Dedifferentiated amniotic fluid mesenchymal stem cell (primary cell): ENCODE results near the gene KRT6B.
"Not testable (repeated sequence)": the region's sequence is repeated elsewhere in the genome, so short reads cannot be mapped to it uniquely, and the experiment has no call there.

ENCODE experiments used
- DNase-seq: peaks from one replicate; pipeline ENCODE4 v3.0.0-alpha.2; 2016; ENCODE audit errors: extremely low spot score

Gene KRT6B

DNA sequence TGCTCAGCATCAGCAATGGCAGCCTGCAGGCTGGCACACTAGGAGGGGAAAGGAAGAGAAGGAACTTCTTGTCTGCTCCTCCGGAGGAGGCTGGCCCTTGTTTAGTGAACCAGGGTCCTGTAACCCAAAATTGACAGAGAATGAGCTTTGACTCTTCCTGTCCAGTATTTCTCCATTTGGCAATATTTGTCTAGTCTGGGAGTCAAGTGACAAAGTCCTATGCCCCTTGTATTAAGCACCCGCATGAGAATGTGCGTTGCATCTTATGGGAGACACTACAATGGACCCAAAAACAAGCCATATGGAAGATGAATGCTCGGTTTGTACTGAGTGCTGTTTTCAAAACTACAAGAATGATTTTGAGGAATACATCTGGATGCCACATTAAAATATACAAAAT lies 17.9 kb upstream of the KRT6B start:
- no peak for DNase-seq

DNA sequence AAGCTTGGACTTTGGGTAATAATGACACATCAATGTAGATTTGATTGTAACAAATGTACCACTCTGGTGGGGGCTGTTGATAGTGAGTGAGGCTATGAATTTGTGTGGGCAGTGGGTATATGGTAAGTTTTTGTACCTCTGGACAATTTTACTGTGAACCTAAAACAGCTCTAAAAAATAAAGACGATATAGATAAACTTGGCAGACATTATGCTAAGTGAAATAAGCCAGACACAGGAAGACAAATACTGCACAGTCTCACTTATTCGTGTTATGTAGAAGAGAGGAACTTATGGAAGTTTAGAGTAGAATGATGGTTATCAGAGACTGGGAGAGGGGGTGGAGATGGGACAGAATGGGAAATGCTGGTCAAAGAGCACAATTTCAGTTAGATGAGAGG lies 13.0 kb upstream of the KRT6B start:
- DNase-seq: no peak

DNA sequence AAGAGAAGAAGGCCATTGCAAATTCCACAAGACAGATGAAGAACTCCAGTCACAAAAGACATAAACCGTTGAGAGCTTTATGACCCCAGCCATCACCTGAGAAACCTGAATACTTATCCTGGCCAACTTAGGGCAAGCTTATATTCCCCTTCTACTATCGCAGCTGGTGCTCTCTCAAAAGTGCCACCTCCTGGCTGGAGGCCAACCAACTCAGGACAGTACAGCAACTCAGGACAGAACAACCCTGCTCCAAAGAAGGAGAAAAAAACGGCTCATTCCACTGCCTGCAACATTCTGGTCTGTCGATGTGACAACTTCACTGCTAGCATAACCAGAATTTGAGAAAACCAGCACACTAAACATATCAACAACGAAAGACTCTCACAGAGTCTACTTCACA lies 9.7 kb upstream of the KRT6B start:
- DNase-seq: no peak

DNA sequence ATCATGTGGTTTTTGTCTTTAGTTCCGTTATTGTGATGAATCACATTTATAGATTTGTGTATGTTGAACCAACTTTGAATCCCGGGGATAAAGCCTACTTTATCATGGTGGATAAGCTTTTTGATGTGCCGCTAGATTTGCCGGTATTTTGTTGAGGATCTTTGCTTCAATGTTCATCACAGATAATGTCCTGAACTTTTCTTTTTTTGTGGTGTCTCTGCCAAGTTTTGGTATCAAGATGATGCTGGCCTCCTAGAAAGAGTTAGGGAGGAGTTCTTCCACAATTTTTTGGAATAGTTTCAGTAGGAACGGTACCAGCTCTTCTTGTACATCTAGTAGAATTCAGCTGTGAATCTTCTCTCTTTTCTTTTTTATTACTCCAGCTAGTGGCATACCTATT lies 6.9 kb upstream of the KRT6B start:
- DNase-seq: no peak

DNA sequence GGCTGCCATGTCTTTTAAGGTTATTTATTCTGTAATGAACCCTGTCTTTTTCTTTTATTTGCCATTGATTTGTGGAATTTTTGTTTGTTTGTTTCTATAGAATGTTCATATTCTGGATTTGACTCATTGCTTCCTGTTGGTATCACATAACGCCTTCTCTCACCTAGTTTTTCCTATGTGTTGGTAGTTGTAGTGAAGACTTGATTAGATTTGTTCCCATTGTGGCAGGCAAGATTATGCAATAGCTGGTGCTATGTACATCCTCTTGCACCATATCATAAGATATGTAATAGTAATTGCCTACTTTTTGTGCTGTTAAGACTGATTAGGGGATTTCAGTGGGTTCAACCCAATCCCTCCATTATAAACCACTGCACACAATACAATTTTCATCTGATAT lies 3.9 kb upstream of the KRT6B start:
- no peak for DNase-seq

DNA sequence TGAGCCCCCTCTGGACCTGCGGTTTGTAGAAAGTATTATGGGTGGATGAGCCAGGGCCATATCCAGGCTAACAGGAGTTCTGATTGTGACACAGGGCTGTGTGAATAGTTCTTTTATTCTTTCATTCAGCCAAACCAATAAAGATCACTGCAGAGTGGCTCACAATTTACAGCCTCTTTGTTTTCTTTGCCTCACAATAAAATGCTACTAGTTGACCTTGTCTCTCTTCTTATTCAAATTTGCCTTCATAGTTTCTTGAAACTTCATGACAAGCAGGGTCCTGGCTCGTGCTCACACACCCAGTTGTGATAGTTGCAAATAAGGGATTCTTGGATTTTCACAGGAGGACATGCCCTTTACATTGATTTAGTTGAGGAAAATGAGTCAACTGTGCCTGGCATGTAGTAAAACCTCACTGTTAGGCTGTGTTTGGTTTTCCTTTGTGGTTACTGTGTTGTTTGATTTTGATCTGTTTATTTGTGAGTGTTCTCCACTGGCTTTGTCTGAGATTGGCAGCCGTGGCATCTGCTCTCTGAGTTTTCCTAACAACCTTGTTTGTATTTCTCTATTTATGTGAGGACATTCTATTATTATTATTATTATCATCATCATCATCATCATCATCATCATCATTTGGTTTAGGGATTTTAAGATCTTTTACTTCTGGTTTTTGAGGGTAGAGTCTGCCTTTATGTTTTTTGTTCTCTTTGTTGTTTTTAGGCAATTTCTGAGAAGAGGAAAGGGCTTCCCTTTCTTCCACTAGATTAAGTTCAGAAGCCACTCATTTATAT lies 2.7 kb upstream of the KRT6B start:
- DNase-seq: no peak

DNA sequence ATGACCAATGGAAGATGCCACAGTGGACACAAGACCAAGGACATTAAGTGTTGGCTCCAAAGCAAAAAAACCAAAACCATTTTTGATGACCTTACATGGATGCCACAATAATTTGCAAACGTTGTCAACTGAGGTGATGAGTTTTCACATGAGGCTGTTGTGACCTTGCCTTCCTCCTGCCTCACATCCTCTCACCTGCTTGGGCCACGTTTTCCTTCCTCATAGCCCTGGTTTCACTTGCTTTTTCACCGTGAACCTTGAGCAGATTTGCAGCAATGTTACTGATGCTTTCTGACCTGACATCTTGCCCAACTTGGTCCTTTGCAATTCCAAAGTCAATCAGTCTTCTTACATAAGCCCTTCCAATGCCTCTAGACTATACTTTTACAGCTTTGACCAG lies 3.7 kb downstream of the KRT6B start:
- no peak for DNase-seq

DNA sequence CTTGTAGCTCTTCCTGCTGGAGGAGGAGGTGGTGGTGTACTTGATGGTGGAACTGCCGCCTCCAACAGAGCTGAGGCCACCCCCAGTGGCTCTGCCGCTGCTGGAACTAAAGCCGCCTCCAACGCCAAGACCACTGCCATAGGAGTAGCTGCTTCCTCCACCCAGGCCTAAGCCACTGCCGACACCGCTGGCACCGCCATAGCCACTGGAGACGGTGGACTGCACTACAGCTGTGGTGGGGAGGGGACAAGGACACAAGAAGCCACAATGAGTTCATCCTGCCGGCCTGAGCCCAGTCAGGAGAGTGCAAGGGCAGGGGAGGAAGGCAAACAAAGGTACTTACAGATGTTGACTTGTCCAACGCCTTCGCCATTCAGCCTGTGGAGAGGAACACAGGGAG lies 4.8 kb downstream of the KRT6B start:
- not testable (repeated sequence) for DNase-seq

DNA sequence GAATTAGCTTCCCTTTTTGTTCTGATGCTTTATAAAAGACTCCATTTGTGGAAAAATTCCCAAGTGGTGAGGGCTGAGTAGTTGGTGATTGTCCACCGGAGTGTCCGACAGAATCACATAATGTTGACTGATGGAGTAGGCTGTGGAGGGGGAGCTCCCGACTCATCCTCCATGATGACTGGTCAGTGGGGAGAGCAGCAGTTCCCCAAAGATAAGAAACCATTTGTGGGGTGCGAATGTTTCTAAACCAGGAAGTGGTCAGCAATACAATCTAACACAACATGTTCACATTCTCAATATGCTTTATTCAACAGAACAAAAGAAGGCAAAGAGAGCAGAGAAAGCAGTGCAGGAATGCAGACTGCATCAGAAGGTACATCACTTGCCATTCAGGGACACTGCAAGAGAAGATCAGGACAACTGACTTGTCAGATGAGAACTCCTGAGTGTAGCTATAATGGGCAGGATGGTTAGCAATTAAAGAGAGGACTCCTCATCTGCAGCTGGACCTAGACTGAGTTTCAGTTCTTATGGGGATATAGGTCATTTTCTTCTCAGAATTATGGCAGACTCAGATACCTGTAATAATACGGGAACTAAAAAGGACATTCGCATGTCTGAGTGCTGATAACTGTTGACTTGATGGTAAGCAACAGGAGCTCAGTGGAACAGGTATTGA lies 5.4 kb downstream of the KRT6B start:
- DNase-seq: no peak

DNA sequence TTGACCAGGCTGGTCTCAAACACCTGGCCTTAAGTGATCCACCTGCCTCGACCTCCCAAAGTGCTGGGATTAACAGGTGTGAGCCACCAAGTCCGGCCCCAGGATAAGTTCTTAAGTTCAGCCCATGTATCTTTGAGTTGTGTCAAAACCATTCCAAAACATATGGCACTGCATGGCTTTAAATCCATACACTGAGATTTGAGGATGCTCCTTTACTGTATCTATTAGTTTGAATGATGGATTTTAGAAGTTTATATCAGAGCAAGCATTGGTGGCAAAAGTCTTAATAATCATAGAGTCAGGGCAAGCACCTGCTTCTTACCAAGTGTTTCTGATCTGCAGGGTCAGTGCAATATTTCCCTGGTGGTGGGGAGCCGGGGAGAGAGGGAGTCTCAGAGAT lies 6.1 kb downstream of the KRT6B start:
- DNase-seq: no peak

DNA sequence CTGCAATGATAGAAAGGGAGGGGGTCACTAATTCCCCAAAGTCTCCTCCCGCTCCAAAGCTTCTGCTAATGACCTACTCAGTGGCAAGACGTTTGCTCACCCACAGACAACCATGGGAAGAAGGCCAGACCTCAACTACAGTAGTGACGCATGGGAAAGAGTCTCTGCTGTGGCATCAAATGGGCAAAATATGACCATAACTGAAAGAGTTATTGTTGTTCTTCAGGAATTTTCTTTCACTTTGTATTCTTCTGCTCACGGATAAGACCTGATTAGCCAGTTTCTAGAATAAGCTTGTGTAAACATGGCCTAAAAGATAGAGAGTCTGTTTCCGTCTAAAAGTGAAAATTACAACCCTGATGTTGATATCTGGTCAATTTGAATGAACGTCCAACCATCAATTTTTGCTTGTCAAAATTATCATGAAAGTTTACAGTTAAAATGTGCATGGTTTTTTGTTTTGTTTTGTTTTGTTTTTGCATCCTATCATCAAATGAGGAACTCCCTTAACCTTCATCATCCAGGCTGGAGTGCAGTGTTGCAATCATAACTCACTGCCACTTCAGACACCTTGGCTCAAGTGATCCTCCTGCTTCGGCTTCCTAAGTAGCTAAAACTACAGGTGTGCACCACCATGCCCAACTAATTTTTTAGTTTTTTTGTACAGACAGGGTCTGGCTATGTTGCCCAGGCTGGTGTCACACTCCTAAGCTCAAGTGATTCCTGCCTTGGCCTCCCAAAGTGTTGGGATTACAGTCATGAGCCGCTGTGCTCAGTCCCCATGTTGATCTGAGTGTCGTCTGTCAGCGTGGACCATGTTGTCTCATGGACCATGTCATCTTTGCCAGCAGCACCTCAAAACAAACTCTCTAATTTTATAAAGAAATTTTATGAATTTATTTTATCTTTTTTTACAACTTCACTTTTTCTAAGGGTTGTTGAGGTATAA lies 7.0 kb downstream of the KRT6B start:
- no peak for DNase-seq

DNA sequence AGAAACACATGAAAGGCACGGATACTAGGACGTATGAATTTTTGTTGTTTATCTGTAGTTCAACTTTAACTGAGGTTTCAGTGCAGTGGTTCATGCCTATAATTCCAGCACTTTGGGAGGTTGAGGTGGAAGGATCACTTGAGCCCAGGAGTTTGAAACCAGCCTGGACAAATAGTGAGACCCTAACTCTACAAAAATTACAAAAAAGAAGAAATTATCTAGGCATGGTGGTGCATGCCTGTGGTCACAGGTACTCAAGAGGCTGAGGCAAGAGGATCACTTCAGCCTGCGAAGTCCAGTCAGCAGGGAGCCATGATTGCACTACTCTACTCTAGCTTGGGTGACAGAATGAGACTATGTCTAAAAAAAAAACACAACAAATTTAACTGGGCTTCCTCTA lies 8.0 kb downstream of the KRT6B start:
- no peak for DNase-seq

DNA sequence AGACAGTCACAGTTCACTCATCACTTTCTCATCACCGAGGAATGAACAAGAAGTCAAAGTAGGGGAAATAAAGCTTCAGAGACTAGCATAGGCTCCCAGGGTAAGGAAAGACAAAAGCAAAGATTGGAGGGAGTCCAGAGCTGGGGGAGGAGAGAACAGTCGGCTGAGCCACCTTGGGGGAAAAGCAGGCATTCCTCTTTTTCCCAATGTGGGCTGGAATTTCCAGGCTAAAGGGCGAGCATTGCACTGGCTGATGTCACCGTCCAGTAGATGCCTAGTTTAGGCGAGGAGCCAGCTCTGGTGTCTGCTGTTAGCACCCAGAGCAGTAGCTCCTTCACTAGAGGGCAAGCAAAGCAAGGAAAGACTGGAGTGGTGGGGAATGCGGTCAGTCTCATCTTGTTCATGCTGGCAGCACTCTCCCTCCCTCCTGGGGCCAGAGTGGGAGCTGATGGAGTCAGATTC lies 9.3 kb downstream of the KRT6B start:
- no peak for DNase-seq

DNA sequence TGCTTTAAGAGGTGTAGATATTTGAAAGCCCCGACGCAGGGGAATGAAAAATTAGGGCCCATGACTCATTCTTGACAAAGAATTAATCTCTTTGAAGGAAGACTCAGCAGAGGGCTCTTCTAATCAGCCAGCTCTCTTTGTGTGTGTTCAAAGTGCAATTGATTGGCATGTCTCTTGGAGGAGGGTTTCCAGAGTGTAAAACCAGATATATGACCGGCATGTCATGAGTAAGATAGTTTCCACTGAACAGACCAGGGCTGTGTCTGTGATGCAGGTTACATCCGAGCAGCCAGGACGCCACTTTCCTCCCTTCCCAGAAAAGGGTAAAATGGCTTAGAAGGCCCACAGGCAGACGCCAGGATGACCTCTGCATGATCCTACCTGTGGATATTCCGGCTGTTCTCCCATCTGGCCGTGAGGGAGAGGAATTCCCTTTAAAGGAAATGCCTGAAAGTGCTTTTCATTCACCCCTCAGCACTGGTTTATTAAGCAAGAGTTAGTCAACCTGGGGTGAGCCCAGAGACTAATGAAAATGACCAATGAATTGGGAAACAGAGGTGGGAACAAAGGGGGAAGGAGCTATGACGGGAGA lies 10.5 kb downstream of the KRT6B start:
- no peak for DNase-seq

DNA sequence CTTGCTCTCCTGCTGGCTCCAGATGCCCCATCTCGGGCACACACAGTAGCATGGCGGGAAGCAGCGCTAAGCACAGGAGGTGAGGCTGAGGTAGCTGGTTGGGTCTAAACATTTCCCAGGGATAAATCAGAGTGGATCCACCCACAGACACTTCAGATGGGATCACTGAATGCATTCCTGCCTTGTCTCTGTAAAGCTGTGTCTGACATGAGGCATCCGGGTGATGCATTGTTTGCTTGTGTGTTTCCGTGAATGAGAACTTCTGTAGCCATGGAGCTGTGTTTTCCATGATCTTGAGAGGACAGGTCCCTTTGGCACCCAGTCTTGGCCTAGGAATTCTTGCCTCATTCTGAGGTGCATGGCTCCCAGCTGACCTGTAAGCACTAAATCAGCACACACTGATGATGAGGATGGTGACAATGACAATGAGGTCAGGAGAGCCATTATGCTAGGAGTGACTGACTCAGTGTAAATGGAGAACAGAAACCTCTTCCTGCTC lies 11.1 kb downstream of the KRT6B start:
- no peak for DNase-seq

DNA sequence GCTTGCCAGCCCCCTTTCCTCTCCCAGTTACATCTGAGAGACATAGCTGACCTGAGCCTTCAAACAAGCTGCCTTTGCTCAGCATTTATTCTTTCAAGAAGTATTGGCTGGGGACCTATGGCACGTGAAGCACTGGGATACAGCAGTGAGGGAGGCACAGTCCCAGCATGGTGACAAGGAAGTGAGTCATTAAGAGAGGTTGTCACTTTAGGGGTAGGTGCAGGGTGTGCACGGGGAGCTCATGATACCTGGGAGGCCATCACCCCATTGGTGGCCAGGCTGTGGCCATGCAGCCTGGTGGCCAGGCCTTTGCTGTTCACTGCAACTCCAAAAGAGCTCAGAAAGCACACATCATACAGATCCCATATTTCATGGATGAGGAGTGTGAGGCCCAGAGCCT lies 12.1 kb downstream of the KRT6B start:
- no peak for DNase-seq

DNA sequence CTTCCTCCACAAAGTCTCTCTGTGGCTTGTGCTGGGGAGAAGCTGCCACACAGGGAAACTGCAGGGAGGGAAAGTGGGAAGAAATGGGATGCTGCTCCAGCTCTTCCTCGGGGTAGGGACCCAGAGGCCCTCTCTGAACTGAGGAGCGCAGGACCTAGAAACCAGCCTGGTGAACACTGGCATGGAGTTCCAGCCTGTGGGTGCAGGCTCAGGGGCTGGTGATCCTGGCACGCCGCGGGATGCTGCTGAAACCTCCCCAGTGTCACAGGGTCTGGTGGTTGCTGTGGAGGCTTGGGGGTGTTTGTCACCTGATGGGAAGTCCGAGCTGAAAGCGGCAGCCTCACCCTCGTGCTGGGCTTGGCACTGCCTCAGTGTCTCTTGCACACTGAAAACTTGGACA lies 12.5 kb downstream of the KRT6B start:
- no peak for DNase-seq

DNA sequence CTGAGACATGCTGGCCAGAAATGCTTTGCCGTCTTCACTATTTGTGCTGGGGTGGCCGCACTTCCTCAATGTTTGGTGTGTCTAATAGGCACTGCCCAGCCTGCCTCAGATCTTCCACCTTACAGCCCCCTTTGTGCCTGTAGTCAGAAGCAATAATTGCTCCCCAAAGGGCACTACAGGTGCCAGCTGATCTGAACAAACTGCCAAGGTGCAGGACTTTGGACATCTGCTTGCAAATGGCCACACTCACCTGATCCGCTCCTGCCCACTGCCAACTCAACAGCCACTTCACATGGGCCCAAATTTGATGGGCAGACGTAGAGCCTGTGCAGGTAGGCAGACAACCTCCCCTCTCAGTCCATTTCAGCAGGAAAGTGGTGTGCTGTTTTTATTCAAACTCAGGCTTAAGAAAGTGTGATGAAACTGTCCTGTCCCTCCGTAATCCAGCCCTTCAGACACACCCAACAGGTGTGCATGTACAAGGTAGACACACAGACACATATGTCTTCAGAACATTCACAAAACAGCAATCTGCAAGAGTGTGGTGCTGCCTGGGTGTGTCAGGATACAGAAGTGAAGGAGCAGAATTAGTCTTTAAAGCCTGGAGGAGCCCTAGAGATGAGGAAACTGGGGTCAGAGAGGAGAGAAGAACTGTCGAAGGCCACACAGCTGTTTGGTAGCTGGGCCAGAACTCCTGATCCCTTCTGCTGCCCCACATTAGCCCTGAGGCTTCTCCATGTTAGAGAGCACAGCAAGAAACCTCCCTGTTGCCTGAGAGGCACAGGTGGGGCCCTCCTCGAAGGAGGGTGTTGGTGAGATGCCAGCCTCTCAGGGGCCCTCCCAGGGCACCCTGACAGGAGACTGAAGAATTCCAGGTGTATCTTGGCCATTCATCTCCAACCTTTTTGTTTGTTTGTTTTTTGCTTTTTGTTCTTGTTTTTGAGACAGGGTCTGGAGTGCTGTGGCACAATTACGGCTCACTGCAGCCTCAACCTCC lies 13.3 kb downstream of the KRT6B start:
- no peak for DNase-seq

DNA sequence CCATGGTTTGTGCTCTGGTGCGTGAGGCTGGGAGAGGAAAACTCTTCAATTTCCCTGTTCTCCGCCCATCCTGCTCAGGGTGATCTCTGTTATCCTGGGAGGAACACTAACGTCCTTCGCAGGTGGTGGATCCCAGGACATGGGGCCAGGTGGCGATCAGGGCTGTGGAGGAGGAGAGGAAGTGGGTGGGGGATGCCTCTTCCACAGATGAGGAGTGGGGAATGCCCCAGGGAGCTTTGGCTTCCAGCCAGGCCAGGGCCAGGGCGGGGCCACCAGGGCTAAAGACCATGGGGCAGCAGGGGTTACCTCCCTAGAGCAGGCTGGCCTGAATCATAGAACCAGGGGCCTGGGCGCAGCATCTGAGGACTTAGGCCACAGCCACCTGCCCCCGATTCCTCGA lies 14.4 kb downstream of the KRT6B start:
- DNase-seq: no peak

DNA sequence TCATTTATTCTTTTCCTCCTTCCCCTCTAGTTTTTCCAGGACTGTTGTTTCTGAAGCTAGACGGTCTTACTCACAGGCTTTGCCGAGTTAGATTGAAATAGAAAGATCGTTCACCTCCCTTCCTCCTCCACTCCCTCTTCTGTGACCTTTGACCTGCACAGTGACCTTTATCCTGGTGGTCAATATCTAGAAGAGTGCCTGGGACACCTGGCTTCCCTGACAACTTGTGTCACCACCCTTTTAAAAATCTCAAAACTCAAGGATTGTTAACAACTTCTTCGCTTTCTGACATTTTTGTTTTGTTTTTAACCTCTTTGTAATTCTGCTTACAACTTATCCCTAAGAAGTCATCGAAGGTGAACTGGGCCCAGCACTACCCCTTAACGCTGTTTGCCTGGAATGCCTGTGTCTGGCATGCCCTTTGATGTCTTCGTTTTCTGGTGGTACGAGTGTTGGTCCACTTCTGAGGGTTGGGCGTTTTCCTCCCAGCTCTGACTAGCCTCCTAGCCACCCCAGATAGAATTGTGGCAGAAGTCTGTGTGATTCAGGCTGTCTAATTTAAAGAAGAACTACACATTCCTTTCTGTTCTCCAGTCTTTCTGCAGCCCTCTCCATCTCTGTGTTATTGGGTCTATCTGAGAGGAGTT lies 15.0 kb downstream of the KRT6B start:
- no peak for DNase-seq
